ENCODE results near the gene SVEP1.

DNA sequence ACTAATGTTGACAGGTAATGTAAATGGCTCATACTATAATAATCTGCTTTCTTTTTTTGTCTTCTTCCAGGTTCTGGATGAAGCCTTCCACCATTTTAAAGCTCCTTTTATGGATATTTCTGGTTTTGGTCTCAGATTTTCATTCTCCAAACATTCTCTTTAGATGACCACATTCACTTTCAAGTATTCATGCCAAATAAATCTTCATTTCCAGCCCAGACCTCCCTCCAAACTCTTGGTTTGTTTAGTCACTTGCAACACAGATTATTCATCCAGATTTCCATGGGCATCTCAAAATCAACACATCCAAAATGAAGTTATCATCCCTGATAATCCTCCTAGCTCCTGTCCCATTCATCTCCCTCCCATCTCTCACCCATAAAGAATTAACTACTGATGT, 40.3 kb upstream of the SVEP1 start:
- TF ChIP-seq, protein P1, sequence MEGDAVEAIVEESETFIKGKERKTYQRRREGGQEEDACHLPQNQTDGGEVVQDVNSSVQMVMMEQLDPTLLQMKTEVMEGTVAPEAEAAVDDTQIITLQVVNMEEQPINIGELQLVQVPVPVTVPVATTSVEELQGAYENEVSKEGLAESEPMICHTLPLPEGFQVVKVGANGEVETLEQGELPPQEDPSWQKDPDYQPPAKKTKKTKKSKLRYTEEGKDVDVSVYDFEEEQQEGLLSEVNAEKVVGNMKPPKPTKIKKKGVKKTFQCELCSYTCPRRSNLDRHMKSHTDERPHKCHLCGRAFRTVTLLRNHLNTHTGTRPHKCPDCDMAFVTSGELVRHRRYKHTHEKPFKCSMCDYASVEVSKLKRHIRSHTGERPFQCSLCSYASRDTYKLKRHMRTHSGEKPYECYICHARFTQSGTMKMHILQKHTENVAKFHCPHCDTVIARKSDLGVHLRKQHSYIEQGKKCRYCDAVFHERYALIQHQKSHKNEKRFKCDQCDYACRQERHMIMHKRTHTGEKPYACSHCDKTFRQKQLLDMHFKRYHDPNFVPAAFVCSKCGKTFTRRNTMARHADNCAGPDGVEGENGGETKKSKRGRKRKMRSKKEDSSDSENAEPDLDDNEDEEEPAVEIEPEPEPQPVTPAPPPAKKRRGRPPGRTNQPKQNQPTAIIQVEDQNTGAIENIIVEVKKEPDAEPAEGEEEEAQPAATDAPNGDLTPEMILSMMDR (IDR thresholded peaks at IDR 0.05): no peak
- TF ChIP-seq POLR2A (IDR thresholded peaks at IDR 0.05): no peak

Measured in Peyer's patch (tissue), 4 donors.